ENCODE results near the gene BBS9.

BBS9 gene

GRCh38 chr7:33276325-33276724 lies 147.0 kb downstream of the BBS9 start:
- TF ChIP-seq, protein P1, sequence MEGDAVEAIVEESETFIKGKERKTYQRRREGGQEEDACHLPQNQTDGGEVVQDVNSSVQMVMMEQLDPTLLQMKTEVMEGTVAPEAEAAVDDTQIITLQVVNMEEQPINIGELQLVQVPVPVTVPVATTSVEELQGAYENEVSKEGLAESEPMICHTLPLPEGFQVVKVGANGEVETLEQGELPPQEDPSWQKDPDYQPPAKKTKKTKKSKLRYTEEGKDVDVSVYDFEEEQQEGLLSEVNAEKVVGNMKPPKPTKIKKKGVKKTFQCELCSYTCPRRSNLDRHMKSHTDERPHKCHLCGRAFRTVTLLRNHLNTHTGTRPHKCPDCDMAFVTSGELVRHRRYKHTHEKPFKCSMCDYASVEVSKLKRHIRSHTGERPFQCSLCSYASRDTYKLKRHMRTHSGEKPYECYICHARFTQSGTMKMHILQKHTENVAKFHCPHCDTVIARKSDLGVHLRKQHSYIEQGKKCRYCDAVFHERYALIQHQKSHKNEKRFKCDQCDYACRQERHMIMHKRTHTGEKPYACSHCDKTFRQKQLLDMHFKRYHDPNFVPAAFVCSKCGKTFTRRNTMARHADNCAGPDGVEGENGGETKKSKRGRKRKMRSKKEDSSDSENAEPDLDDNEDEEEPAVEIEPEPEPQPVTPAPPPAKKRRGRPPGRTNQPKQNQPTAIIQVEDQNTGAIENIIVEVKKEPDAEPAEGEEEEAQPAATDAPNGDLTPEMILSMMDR (IDR thresholded peaks at IDR 0.05): no peak

- TF ChIP-seq, protein P1 (IDR thresholded peaks at IDR 0.05): no peak
Observed at GRCh38 chr7:33276729-33277128, 147.4 kb downstream of the BBS9 start.

GRCh38 chr7:33278095-33278494 lies 148.7 kb downstream of the BBS9 start:
- TF ChIP-seq, protein P1 (IDR thresholded peaks at IDR 0.05): no peak

DNA sequence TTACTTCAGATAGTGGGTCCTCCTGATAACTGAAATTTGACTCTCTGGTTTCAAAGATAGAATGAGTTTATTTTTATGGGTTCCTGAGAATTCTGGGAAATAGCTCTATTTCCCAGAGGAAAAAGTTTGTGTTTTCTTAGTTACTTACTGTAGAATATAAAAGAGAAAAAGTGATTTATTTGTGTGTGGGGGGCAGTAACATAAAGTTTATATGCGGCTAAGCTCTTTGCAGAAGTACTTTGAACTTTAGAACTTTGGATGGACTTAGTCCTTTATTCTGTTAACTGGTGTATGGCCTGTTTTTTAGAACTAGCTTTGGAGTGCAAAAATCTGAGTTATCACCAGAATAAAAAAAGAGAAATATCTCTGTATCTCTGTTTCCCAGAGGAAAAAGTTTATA lies 157.1 kb downstream of the BBS9 start:
- TF ChIP-seq, protein P1 (IDR thresholded peaks at IDR 0.05): no peak

DNA sequence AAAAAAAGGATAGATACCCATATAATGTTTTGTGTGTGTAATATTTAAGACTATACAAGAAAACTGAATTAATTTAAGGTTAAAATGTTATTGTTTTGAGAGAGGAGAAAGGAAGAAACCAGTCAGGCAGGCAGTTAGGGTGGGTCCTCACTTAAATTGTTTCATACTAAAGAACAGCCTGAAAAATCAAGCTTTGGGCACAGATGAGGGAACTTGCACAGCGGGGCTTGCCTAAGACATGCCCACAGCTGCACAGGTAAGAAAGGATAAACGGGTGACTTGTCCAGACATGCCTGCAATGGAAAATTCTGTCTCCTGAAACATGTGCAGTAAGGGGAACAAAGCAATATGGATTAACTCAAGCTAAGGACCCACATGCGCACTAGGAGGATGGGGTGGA lies 158.4 kb downstream of the BBS9 start:
- TF ChIP-seq, protein P1 (IDR thresholded peaks at IDR 0.05): no peak

DNA sequence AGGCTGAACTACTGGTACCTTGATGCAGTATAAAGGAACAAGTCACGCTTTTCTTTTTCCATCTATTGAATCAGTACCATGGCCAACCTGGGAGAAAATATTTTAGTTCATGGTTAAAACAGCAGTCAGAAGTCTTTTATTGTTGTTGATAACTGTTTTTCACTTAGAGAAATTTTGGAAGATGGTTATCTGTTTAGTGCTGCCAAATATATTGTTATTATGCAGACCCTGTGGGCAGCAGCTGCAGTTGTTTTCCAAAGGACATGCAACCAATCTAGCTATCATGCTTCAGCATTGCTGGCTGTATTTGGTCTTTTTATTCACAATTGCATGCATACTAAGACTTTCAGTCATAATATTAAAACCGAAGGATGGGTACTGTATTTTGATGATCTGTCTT lies 169.5 kb downstream of the BBS9 start:
- TF ChIP-seq, protein P1 (IDR thresholded peaks at IDR 0.05): no peak

- TF ChIP-seq, protein P1 (IDR thresholded peaks at IDR 0.05): no peak
Observed at GRCh38 chr7:33299425-33299824, 170.1 kb downstream of the BBS9 start.

GRCh38 chr7:33300131-33300530 lies 170.8 kb downstream of the BBS9 start:
- TF ChIP-seq, protein P1 (IDR thresholded peaks at IDR 0.05): no peak

Data from LNCAP (cell line).